Sigmoid colon (tissue), 4 donors: ENCODE measurements around the gene FOXN3.

Source experiments
- CTCF ChIP-seq, 4 experiments: fragments of 450-650 bp in 3 of 4; fragments of 200-600 bp in 1 of 4; IDR thresholded peaks; one replicate each; pipeline ENCODE4 v1.5.1; 2016 to 2019; ENCODE audit warnings: antibody characterized with exemption in 4 of 4, mild to moderate bottlenecking in 3 of 4, moderate library complexity in 2 of 4
- EP300 ChIP-seq, 4 donors: sonication (generic); formaldehyde crosslinking; IDR thresholded peaks; one replicate each; pipeline ENCODE4 v1.6.1; 2017; ENCODE audit warnings: antibody characterized with exemption in 4 of 4
- POLR2A ChIP-seq, 2 donors: fragments of 450-650 bp; IDR thresholded peaks; one replicate each; pipeline ENCODE4 v1.6.1; 2016; ENCODE audit warnings: antibody characterized with exemption in 2 of 2, mild to moderate bottlenecking in 2 of 2, moderate library complexity in 2 of 2
- POLR2AphosphoS5 ChIP-seq, 4 donors: sonication (generic); formaldehyde crosslinking; IDR thresholded peaks; one replicate each; pipeline ENCODE4 v1.6.1; 2017; ENCODE audit warnings: antibody characterized with exemption in 4 of 4

- TF ChIP-seq POLR2AphosphoS5 (IDR thresholded peaks at IDR 0.05): no peak
- no peak for TF ChIP-seq CTCF (IDR thresholded peaks at IDR 0.05)
- TF ChIP-seq POLR2A (IDR thresholded peaks at IDR 0.05): no peak
- no peak for TF ChIP-seq EP300 (IDR thresholded peaks at IDR 0.05)
Observed at GRCh38 chr14:89327771-89328212, 89.2 kb downstream of the FOXN3 start.
